Endothelial cell of umbilical vein (primary cell): ENCODE results near the gene ENTPD6. TPM values are rescaled to one million over a fixed set of nuclear protein-coding genes. Genes with fewer than 3 reads are reported as not detected.

Source experiments
- BruUV-seq: library from RNA; stranded (reverse); fragments of 400-500 nt; replicated peaks from 2 replicates; lab custom pipeline; 2021; lab: Mats Ljungman, UMichigan
- CTCF ChIA-PET: fragments of 300-600, 350-600 bp; sonication (Branson Sonifier 250); formaldehyde crosslinking; loops from one replicate; lab custom pipeline; 2021; ENCODE audit warnings: antibody characterized with exemption, inconsistent platforms; lab: Charles Lee
- POLR2A ChIA-PET: fragments of 300-600, 350-600 bp; sonication (Branson Sonifier 250); formaldehyde crosslinking; loops from one replicate; lab custom pipeline; 2021; ENCODE audit warnings: antibody characterized with exemption, inconsistent platforms; lab: Charles Lee
- DNase-seq: peaks from one replicate; pipeline ENCODE4 v3.0.0-alpha.2; 2011; ENCODE audit warnings: low read depth, low spot score
- FAIRE-seq: peaks from 2 replicates; lab custom pipeline; 2011; peaks lifted over from hg19 to GRCh38; lab: Jason Lieb, UNC
- H2AFZ ChIP-seq: 2 replicates; pipeline ENCODE4 v1.6.0; 2012; ENCODE audit warnings: low read depth, low read length, control low read depth, inconsistent platforms
- H3K27ac ChIP-seq: 2 replicates; pipeline ENCODE4 v1.5.1; 2011; ENCODE audit warnings: low read depth, mild to moderate bottlenecking, control low read depth, low read length, moderate library complexity; ENCODE audit not compliant: insufficient read depth
- H3K27me3 ChIP-seq, 2 experiments: 2 replicates each; pipeline versions ENCODE4 v1.6.0 to v1.6.1; 2011; ENCODE audit warnings: low read length in 2 of 2, mixed read lengths in 1 of 2; ENCODE audit not compliant: control insufficient read depth in 2 of 2, insufficient read depth in 2 of 2
- H3K36me3 ChIP-seq, 2 experiments: 2 replicates in 1 of 2; 3 replicates in 1 of 2; pipeline ENCODE4 v1.5.1; 2011; ENCODE audit warnings: low read length in 2 of 2, mild to moderate bottlenecking in 1 of 2, moderate library complexity in 1 of 2; ENCODE audit not compliant: control insufficient read depth in 2 of 2, insufficient read depth in 2 of 2; ENCODE audit errors: extremely low read depth in 1 of 2
- H3K4me1 ChIP-seq: 3 replicates; pipeline ENCODE4 v1.5.1; 2011; ENCODE audit warnings: mild to moderate bottlenecking, low read length; ENCODE audit not compliant: control insufficient read depth, insufficient read depth; ENCODE audit errors: extremely low read depth
- H3K4me2 ChIP-seq: 2 replicates; pipeline ENCODE4 v1.6.1; 2011; ENCODE audit warnings: low read length, control low read depth, mixed read lengths; ENCODE audit not compliant: insufficient read depth
- H3K4me3 ChIP-seq, 3 experiments: fragments of 200-600 bp in 1 of 3; sonication (generic), shearing (Covaris generic) in 1 of 3; replicated peaks in 1 of 3; 2 replicates each; pipeline ENCODE4 v1.5.1; 2011 to 2016; ENCODE audit warnings: control low read depth in 3 of 3, low read length in 3 of 3, mild to moderate bottlenecking in 2 of 3, inconsistent platforms in 1 of 3, low read depth in 1 of 3, moderate library complexity in 1 of 3; ENCODE audit not compliant: insufficient read depth in 1 of 3
- H3K79me2 ChIP-seq: 2 replicates; pipeline ENCODE4 v1.6.0; 2012; ENCODE audit warnings: low read length, inconsistent platforms; ENCODE audit not compliant: control insufficient read depth, insufficient read depth
- H3K9ac ChIP-seq: replicated peaks from 2 replicates; pipeline ENCODE3; 2011; ENCODE audit warnings: low read length, control low read depth; ENCODE audit not compliant: insufficient read depth; ENCODE audit errors: extremely low read depth
- H3K9me1 ChIP-seq: replicated peaks from 3 replicates; pipeline ENCODE4 v1.6.0; 2011; ENCODE audit warnings: mild to moderate bottlenecking, low read length; ENCODE audit not compliant: control insufficient read depth, insufficient read depth; ENCODE audit errors: extremely low read depth
- H3K9me3 ChIP-seq: replicated peaks from 2 replicates; pipeline ENCODE4 v1.5.1; 2012; ENCODE audit warnings: low read length, inconsistent platforms; ENCODE audit not compliant: control insufficient read depth, insufficient read depth
- H4K20me1 ChIP-seq: replicated peaks from 2 replicates; pipeline ENCODE3; 2011; ENCODE audit warnings: mild to moderate bottlenecking, low read length; ENCODE audit not compliant: control insufficient read depth, insufficient read depth; ENCODE audit errors: extremely low read depth
- EZH2 ChIP-seq: IDR thresholded peaks from 2 replicates; pipeline ENCODE4 v1.6.1; 2012; ENCODE audit warnings: borderline replicate concordance, low read depth, mild to moderate bottlenecking, moderate library complexity, low read length, inconsistent platforms; ENCODE audit not compliant: severe bottlenecking
- JUN ChIP-seq: IDR thresholded peaks from 2 replicates; pipeline ENCODE4 v1.6.1; 2011; ENCODE audit warnings: borderline replicate concordance, low read depth; ENCODE audit not compliant: insufficient read length, insufficient read depth
- POLR2A ChIP-seq: IDR thresholded peaks from 2 replicates; pipeline ENCODE4 v1.6.1; 2012; ENCODE audit warnings: low read depth, mild to moderate bottlenecking, control low read depth, low read length
- POLR2AphosphoS5 ChIP-seq: IDR thresholded peaks from 2 replicates; pipeline ENCODE4 v1.6.1; 2012; ENCODE audit warnings: low read depth, mild to moderate bottlenecking, control low read depth, low read length, moderate library complexity; ENCODE audit not compliant: insufficient read depth
- dilution Hi-C: fragments of 300-500 bp; cut with MboI; formaldehyde crosslinking; loops from one replicate; pipeline ENCODE4 v1.15.0; 2019; ENCODE audit warnings: low sequenced_read_pairs; ENCODE audit not compliant: extremely low pct_ligation_motif_present
- intact Hi-C: fragments of 100-400 bp; cut with micrococcal nuclease; formaldehyde crosslinking; loops from one replicate; pipeline ENCODE4 v1.10.0; 2022
- polyA plus RNA-seq, 4 experiments: library from polyadenylated mRNA; depleted of rRNA in 3 of 4; stranded (reverse) in 3 of 4; unstranded in 1 of 4; fragments of >200 nt; gene quantifications; 2 replicates each; pipeline versions ENCODE4 v1.2.1 to v1.2.3, GENCODE V29; 2011 to 2012; ENCODE audit warnings: missing spikeins in 1 of 4
- total RNA-seq: library from RNA; stranded (reverse); gene quantifications from 2 replicates; pipeline ENCODE4 v1.2.3, GENCODE V29; 2021
- TF ChIP-seq, protein P1 (sequence below): IDR thresholded peaks from 2 replicates; pipeline ENCODE4 v1.6.1; 2011; ENCODE audit not compliant: insufficient read depth, insufficient read length

The ENTPD6 gene
- total and polyA plus RNA-seq, 2 donors (not counting 3 experiments of a cell fraction or from before 2014, with no cell fraction given): 51.2 to 86.3 TPM

DNA sequence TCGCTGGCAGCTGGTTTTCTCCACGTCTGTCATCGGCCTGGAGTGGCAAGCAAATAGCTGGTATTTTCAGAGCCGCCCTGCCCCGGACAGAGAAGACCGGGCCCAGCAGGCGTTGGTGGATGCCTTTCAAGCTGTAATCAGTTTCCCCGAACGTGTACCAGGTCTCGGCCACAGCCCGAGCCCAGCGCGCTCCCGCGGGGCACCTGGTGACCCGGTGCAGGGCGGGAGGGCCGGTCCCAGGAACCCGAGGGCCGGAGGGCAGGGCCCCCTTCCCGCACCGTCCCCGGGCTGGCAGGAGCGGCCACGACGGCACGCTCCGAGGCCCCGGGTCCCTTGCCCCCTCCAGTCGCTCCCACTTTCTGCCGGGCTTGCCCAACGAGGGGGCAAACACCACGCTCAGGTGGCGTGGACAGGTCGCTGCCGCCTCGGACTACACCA lies 52.0 kb downstream of the ENTPD6 start:
- POLR2A ChIA-PET: interaction anchor here (0.7 to 1.0 kb wide), 3 partner anchors 9 to 337 kb away, joined by 3 read pairs; partner anchors contain the start of gene ENTPD6
- peaks cover 11% of the 10 kb centered on the region for H3K4me1 ChIP-seq
- FAIRE-seq (no peak), DNase-seq (no peak)
- H3K36me3 ChIP-seq: no peaks in the 10 kb centered on the region
- TF ChIP-seq POLR2AphosphoS5 (no peak), POLR2A (no peak), EZH2 (no peak), JUN (no peak)
- TF ChIP-seq, protein P1, sequence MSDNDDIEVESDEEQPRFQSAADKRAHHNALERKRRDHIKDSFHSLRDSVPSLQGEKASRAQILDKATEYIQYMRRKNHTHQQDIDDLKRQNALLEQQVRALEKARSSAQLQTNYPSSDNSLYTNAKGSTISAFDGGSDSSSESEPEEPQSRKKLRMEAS: no peak
- peak overlapping the region; percentile 86 for H2AFZ ChIP-seq
- H3K79me2 ChIP-seq: peaks cover 38% of the 10 kb centered on the region
- no peaks in the 10 kb centered on the region for H3K9me3 ChIP-seq
- dilution Hi-C loops (no loop called here), intact Hi-C loops (loop anchor here (1.0 to 5.0 kb wide), 5 partner anchors 9 to 252 kb away; partner anchors contain the start of genes ABHD12, ACSS1 and ENTPD6)
- peak overlapping the region; percentile 32 to 71 (median 48) for H3K4me3 ChIP-seq
- peak overlapping the region; percentile 38 for H3K4me2 ChIP-seq
- CTCF ChIA-PET: interaction anchor here (0.6 to 4.6 kb wide), 28 partner anchors 10 to 371 kb away, joined by 3 to 93 read pairs (median 5); partner anchors contain the start of genes ENTPD6 and GINS1
- no peaks in the 10 kb centered on the region for H3K27me3 ChIP-seq
- H3K9me1 ChIP-seq: no peaks in the 10 kb centered on the region
- H3K9ac ChIP-seq: peak overlapping the region; percentile 36
- BruUV-seq: no TSS peak
- H4K20me1 ChIP-seq: no peaks in the 10 kb centered on the region
- no peak overlapping the region for H3K27ac ChIP-seq
